Hematopoietic multipotent progenitor cell treated with erythropoietin and hydrocortisone succinate and interleukin-3 and kit ligand, for 8 days (in vitro differentiated cells): ENCODE data around the gene RIC3.
"Not testable (repeated sequence)": the region's sequence is repeated elsewhere in the genome, so short reads cannot be mapped to it uniquely, and the experiment has no call there.

Experiments
- DNase-seq: peaks from one replicate; pipeline ENCODE4 v3.0.0-alpha.2; 2015

The RIC3 gene

DNA sequence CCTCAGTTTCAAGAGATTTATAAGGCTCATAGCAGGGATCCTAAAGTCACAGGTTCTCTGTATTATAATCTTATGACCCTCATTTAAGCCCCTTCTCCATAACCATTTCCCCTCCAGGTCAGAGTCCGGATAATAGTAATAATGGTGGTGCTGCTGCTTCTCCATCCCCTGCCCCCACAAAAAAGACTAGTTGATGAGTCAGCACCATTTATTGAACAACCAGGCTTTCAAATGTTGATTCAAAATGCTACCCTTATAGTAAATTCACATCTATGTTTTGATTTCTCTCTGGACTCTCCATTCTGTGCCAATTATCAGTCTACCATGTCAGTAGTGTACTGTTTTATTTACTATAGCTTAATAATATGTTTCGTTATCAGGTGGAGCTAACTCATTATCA, 17.6 kb upstream of the RIC3 start:
- no peak for DNase-seq

DNA sequence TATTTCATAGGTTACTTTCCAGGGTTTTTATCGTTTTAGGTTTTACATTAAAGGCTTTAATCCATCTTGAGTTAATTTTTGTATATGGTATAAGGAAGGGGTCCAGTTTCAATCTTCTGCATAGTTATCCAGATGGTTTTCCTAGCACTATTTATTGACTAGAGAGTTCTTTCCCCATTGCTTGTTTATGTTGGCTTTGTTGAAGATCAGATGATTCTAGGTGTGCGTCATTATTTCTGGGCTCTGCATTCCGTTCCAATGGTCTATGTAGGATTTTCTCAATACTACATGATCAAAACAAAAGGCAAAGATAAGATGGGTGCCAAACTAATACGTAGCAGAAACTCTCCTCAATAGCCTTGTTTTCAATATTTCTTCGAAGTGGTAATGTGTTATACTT, 14.3 kb upstream of the RIC3 start:
- DNase-seq, result no peak

DNA sequence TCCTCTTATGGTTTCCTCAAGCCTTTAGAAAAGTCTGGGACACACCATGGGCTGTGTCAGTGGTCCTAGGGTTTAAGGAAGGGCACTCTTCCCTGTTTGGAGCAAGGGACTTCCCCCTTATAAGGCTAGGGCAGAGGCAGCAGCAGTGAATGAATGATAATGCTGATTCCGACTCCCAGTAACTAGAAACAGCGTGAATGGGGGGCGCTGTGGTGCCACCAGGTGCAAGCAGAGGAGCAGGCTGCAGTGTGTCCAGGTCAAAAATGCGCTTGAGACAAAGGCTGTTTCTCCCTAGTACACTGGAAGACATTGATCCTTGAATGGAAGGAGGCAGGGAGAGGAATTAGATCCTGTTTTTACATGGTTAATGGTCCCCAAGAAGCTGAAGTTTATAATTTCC, 11.6 kb upstream of the RIC3 start:
- DNase-seq, result no peak

DNA sequence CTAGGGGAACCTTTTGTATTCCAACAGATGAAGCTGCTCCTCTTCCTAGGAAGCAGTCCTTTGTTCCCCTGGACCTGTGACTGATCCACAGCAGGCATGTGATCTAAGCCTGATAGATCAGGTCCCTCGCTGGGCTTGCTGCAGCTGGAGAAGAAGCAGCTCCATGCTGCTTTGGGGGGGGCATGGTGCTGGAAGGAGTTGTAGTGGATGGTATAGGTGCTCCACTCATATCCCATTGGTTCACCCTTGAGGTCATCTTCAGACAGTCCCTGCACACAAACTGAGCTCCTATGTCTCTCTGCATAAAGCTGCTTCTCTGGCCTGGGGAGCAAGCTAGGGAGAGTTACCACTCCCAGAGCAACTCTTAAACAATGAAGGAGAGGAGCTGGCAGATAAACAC, 9.5 kb upstream of the RIC3 start:
- DNase-seq, result no peak

DNA sequence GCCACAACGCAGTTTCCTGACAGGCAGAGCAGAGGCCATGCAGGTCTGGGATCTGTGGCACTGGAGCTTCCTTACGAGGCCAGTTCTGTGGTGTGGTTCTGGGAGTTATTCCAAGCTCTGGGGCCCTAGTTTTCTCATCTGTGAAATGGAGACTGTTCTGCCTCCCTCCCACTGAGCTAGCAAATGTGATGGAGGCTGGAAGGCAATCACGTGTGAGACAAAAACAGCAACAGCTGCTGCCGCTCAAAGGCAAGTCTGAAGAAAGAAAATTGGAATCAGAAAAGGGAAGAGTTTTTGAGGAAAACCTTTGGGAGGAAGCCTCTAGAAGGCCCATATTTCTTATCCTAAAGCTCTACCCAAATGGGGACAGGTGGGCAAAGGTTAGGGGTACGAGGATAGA, 8.3 kb upstream of the RIC3 start:
- DNase-seq, result no peak

DNA sequence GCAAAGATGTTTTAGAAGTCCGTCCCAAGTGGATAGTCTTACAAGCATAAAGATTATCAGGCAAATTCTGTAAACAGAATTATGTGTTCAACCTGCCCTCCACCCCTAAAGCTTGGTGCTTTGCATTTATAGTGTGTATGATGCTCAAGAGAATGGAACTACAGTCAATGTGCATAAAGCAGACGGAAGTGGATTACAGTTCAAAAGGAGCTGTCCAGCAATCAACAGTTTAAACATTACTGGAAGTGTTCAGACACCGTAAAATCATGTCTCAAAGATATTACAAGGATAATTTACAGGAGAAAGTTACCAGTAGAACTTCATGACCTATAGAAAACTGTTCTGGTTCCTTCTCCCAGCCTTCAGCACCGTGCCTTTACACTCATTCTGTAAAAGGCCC, 1.0 kb downstream of the RIC3 start:
- DNase-seq, result no peak

DNA sequence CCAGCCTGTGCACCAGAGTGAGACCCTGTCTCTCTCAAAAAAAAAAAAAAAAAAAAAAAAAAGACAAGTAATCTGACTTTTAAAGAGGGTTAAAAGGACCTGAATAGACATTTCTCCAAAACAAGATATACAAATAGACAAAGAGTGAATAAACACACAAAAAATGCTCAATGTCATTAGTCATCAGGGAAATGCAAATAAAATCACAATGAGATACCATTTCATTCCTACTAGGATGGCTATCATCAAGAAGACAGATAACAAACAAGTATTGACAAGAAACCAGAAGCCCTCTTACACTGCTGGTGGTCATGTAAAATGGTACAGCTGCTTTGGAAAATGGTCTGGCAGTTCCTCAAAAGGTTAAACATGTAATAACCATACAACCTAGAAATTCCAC, 4.1 kb downstream of the RIC3 start:
- DNase-seq, result no peak

DNA sequence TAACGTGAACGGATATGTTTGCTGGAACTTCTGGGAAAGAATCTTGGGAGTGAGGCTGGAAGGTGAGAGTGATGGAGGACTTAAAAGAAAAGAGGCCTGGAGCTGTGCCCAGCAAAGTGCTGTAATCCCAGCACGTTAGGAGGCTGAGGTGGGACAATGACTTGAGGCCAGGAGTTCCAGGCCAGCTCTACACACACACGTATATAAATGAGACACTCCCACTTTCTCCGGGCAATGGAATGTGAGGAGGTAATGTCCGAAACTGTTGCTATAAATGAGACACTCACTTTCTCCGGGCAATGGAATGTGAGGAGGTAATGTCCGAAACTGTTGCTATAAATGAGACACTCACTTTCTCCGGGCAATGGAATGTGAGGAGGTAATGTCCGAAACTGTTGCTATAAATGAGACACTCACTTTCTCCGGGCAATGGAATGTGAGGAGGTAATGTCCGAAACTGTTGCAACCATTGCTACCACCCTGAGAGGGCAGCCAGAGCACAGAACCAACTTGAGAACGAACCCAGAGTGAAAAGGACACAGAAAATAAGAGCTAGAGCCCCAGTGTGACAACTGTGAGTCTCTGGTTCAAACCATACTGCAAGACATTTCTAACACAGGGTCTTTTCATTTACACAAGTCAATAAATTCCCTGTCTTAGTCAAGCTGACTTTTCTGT, 7.1 kb downstream of the RIC3 start:
- DNase-seq, result not testable (repeated sequence)

DNA sequence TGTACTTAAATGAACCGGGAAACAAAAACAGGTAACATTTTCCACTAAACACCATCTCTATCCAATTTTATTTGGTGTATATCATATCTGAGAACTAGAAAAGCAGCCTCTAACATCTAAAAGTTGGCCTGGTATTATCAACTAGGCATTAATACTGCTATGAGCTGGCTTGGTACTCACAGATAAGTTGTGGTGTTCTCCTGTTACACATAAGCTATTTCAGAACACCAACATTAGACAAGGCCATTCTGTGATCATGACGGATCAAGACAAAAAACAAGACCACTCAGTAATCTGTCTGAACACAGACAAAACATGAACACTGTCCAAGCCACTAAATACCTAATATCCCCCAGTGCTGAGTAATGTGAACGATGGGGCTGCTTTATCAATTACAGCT, 11.9 kb downstream of the RIC3 start:
- DNase-seq, result no peak

DNA sequence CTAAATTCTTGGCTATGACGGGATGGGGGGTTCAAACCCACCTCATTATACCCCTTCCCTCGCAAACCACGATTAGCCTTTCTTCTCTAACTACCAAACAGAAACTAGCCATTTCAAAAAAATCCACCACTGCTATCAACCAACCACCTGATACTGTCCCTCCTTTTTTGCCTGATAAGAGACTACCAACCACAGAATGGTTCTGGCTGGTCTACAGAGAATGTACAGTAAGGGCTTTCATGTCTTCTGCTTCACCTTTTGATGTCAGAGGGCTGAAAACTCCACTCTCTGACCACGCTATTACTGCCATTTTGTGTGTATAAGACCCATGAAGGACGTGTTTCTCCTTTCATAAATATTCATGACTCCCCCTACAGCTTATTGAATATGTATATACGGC, 19.1 kb downstream of the RIC3 start:
- peak; percentile 12 for DNase-seq

DNA sequence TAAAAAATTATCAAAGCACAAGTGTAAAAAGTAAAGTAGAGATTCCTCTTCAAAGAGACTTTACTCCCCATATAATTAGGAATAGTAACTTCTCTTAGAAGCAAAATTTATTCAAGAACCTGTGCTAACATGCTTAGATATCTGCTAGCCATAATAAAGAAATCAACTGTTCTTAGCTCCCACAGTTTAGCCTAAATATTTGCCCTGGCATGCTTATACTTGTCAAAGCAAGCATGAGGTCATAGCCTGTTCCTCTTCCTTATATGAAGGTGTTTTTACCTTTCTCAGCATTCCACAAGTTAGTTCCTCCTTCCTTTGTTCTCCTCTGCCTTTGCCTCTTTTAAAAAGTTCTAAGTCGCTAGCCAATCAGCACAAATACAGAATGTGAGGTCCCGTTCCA, 30.3 kb downstream of the RIC3 start:
- no peak for DNase-seq

DNA sequence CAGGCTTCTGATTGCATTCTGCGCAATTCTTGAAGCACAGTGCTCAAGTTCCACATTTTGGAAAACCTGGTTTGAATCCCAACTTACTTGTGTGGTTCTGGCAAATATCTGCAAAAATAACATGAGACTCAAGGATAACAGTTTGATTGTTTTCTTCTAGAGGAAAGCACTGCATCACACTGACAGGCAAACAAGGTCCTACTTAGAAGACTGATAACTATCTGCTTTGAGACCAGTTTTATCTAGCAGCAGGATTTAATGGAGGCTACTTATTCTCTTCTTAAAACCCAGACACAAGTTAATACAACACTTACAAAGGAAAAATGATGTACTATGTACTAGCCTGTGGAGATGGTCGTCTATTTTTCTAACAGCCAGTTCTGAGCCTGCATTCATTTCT, 41.4 kb downstream of the RIC3 start:
- no peak for DNase-seq

DNA sequence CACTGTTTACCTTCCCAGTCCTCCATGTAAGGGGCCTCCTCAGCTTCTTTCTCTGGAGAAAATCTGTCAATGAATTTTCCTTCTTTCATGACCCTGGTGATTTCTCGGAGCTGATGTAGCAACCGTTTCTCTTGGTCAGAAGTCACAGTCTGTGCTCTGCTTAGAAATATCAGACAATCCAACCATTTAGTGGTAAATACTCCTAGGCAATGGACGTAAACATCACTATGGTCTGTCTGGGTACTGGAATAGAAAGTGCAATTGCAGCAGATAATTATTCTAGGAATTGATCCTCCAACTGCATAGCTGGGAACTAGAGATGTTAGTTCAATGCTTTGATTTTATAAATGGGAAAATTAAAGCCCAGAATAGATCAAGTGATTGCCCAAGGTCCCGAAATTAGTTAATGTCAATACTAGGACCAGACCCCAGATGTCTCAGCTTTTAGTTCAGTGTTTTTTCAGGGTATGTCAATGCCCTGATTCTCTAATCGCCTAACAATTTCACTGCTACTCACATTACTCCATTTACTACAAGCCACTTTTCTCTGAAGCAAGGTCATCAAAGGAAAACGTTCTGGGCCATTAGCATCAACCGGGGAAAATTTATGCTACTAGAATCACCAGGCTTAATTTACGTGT, 42.1 kb downstream of the RIC3 start:
- no peak for DNase-seq

DNA sequence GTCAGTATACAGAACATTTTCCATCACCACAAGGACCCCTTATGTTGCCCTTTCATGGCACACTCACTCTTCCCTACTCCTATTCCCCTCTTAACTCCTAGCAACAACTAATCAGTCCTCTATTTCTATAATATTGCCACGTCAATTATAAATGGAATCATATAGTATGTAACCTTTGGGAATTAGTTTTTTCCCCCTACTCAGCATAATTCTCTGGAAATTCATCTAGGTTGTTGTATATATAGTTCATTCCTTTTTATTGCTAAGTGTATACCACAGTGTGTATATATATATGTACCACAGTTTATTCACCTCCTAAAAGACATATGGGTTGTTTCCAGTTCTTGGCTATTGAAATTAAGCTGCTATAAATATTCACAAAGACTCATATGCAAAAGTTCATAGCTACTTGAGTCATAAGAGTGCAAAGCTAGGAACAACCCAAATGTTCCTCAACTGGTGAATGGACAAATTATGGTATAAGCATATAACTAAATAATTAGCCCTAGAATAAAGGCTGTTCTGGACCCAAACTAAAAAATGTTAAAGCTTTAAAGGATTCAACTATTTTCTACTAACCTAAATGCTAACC, 46.6 kb downstream of the RIC3 start:
- DNase-seq, result no peak

DNA sequence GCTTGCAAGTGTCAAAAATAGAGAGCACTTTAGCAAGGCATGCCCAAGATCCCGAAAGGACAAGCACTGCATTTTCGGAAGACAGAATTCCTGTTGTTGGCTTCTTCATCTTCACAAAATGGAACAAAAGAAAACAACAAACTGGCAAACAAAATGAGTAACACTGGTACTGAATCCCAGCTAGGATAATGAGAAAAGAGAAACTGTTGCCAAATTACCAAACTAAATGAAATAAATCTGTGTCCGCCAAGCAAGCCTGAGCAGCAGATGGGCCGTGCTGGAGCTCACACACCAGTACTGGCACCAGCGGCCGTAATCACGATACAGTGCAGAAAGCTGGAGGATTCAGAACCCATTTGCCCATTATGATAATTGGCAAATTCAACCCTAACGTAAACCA, 57.2 kb downstream of the RIC3 start:
- no peak for DNase-seq

DNA sequence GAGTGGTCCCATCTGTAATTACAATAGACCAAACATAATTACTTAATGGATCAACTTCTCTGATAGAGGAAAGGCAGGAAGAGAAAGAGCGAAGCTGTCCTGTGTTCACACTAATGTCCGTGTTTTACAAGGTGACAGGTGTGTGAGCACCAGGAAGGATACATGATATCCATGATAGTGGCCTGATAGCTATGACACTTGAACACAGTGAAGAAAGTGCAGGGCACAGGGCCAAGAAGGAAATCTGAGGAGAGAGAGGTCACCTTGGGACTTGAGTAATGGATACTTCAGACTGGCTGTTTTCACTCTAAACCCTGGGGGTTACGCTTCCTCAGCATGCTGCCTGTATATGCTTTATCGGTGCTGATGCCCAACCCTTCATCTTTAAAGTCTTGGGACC, 58.4 kb downstream of the RIC3 start:
- DNase-seq, result no peak

DNA sequence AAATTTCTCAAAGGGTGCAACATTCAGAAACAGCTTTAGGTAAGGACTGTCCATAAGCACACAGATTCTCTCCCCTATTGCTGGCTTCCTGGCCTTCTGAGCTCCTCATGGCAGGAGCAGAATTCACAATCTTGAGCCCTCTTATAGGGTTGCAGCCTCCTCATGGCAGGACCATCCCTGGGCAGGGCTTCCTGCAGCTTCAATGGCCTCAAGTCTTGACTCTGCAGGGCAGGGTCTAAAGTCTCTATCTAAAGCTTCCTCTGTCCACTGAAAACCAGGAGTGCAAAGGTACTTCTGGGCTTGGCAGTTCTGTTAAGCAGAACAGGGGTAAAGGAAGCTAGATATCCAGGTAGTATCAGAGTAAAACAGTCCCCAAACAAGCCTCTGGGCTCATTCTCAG, 59.1 kb downstream of the RIC3 start:
- DNase-seq, result no peak

DNA sequence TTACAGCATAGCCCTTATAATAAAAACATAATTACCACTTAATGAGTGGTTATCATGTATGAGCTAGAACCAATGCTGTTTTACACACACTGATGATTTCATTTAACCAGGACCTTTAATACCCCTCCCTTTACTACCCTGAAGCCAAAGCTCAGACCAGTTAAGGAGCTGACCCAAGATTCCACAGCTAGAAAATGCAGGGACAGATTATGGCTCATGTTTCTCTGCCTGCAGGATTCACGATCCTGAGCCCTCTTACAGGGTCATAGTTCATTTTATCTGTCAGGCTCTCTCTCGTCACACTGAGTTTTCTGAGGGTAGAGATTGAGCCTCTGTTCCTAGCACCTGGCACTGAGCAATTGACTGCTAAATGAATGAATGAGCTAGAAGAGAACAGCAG, 60.4 kb downstream of the RIC3 start:
- DNase-seq, result no peak

DNA sequence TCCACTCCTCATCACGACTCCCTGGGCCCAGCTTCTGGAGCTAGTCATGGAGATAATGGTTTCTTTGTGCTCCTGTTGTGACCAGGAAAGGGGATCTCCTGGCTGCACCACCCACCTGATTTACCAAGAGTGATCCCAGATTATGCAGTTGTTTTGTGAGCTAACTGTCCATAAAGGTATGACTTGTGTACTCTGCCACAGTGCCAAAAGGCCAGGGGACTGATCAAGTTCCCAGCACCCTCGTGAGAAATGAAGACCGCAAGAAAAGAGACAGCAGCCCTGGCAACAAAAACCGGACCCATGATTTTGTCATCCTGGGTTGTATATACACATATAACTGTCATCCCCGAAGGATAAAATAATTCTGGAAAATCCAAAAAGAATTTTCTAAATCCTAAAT, 61.2 kb downstream of the RIC3 start:
- no peak for DNase-seq

DNA sequence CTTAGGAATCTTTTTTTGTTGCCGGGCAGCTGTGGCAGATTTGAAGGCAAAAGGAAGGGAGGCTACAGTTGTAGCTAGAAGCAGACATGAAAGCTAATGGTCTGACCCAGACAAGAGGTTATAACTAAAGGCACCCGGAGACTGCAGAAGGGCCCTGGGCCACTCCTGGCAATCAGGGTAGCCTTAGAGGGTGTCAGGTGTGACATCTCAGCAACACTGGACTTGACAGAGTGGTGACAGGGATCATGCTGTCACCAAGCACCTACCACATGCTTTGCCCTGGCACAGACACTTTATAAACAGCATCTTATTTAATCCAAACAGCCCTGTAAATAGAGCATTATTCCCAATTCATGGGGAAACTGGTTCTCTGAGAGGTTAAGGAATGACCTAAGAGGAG, 62.1 kb downstream of the RIC3 start:
- DNase-seq, result no peak

DNA sequence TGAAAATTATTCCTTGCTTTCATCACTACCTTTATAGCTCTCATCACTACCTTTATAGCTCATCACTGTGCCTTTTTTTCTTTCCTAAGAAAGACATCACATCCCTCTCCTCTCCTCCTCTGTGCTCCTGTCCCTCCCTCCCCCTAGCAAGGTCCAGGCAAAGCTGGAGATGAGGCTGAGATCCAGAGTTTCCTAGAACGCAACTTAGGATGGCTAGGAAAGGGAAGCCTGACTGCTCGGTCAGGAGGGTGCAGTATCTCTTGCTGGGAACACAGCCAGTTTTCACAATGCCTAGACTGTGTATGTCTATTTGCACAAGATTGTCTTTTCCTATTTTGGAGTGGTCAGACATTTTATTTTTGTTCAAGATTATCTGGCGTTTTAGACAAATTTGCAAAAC, 63.2 kb downstream of the RIC3 start:
- no peak for DNase-seq

DNA sequence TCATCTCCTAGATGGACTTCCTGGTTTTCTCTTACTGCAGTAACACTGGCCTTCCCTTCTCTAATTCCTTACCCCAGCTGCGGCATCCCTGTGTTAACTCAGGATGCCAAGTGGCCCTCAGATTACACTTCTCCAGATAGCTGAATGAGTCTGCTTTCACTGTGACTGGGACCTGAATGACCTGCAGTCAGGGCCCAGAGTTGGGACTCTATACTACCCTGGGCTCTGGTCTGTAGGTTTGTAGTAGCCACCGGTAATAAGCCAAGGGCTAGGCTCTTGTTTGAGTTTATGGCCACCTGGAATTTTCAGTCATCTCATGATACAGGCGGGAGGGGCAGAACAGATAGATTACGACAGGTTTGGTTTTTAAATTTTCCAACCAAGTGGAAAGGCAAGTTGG, 63.7 kb downstream of the RIC3 start:
- no peak for DNase-seq

DNA sequence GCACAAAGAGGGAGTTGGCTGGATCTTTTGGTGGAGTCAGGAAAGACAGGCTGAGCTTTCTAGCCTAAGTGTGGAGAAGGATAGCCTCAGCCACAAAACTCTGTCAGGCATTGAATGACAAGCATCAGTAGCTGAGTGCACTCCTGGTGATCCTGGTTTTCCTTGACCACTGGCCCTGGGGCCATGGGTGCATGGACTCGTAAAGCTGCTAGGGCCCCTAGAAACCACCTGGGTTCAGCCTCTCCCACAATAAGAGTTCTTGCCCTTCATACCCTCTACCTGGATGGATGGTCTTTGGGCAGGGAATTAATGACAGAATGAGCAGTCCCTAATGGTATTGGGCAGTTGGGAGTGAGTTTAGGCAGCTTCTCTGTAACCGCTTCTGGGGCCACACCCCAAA, 64.9 kb downstream of the RIC3 start:
- no peak for DNase-seq

DNA sequence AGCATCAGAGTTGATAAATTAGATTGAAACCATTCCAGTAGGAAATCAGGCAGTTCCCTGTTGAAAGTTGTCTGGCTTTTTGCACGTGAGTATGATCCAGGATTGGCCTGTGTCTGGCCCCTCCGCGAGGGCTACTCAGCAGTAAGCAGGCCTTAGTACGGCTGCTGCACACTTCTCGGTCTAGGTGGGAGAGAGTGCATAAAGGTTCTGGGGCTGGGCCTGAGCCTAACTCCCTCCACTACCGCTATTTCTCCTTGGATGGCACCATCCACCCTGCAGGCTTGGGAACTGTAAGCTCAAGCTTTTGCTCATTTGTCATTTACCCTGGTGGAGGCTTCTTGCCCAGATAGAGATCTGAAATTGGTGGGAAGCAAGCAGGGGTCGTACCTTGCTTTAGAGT, 65.9 kb downstream of the RIC3 start:
- DNase-seq, result no peak
